ENCODE data around the gene FAT1.

DNA sequence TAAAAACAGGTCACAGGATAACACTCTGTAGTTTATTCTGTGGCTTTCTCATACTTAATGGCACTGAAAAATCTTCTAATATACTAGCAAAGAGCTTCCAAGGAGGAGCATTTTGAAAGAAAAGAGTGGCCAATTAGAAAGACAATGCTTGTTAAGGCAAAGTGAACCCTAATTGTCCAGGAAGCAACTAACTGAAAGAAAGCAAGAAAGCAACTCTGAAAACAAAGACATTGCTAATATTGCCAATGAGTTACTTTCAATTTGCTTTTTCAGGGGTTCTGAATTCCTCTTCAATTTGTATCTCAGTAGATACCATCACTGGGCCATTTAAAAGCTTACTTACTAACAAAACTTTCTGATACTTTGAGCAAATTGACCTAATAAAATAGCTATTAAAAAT is 89.8 kb downstream of the FAT1 start:
- TF ChIP-seq, protein P1, sequence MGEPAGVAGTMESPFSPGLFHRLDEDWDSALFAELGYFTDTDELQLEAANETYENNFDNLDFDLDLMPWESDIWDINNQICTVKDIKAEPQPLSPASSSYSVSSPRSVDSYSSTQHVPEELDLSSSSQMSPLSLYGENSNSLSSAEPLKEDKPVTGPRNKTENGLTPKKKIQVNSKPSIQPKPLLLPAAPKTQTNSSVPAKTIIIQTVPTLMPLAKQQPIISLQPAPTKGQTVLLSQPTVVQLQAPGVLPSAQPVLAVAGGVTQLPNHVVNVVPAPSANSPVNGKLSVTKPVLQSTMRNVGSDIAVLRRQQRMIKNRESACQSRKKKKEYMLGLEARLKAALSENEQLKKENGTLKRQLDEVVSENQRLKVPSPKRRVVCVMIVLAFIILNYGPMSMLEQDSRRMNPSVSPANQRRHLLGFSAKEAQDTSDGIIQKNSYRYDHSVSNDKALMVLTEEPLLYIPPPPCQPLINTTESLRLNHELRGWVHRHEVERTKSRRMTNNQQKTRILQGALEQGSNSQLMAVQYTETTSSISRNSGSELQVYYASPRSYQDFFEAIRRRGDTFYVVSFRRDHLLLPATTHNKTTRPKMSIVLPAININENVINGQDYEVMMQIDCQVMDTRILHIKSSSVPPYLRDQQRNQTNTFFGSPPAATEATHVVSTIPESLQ (CRISPR knock-in tag; IDR thresholded peaks at IDR 0.05), result no peak
- TF ChIP-seq IRF2 (CRISPR knock-in tag; IDR thresholded peaks at IDR 0.05; ENCODE audit: borderline replicate concordance, low read depth) (no peak), MXD4 (CRISPR knock-in tag; IDR thresholded peaks at IDR 0.05; ENCODE audit: borderline replicate concordance) (no peak), ESRRA (CRISPR knock-in tag; IDR thresholded peaks at IDR 0.05; ENCODE audit: borderline replicate concordance) (no peak), ATF3 (CRISPR knock-in tag; conservative IDR thresholded peaks at IDR 0.05) (no peak), NR3C1 (CRISPR knock-in tag; conservative IDR thresholded peaks at IDR 0.05; ENCODE audit: low read depth) (no peak), JUN (CRISPR knock-in tag; IDR thresholded peaks at IDR 0.05) (no peak)
- TF ChIP-seq, protein P2, sequence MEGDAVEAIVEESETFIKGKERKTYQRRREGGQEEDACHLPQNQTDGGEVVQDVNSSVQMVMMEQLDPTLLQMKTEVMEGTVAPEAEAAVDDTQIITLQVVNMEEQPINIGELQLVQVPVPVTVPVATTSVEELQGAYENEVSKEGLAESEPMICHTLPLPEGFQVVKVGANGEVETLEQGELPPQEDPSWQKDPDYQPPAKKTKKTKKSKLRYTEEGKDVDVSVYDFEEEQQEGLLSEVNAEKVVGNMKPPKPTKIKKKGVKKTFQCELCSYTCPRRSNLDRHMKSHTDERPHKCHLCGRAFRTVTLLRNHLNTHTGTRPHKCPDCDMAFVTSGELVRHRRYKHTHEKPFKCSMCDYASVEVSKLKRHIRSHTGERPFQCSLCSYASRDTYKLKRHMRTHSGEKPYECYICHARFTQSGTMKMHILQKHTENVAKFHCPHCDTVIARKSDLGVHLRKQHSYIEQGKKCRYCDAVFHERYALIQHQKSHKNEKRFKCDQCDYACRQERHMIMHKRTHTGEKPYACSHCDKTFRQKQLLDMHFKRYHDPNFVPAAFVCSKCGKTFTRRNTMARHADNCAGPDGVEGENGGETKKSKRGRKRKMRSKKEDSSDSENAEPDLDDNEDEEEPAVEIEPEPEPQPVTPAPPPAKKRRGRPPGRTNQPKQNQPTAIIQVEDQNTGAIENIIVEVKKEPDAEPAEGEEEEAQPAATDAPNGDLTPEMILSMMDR (IDR thresholded peaks at IDR 0.05), result no peak
- TF ChIP-seq, protein P3, sequence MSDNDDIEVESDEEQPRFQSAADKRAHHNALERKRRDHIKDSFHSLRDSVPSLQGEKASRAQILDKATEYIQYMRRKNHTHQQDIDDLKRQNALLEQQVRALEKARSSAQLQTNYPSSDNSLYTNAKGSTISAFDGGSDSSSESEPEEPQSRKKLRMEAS (CRISPR knock-in tag; IDR thresholded peaks at IDR 0.05), result no peak
- TF ChIP-seq, protein P4, sequence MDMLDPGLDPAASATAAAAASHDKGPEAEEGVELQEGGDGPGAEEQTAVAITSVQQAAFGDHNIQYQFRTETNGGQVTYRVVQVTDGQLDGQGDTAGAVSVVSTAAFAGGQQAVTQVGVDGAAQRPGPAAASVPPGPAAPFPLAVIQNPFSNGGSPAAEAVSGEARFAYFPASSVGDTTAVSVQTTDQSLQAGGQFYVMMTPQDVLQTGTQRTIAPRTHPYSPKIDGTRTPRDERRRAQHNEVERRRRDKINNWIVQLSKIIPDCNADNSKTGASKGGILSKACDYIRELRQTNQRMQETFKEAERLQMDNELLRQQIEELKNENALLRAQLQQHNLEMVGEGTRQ (CRISPR knock-in tag; IDR thresholded peaks at IDR 0.05), result no peak

Measured in WTC11 (cell line).